Spleen (tissue), 11 donors: ENCODE results near the gene BMP5. TPM values are rescaled to one million over a fixed set of nuclear protein-coding genes. Genes with fewer than 3 reads are reported as not detected.

Experiments
- DNase-seq: peaks from one replicate; pipeline ENCODE4 v3.0.0-alpha.2; 2020
- H3K27ac ChIP-seq, 8 donors: fragments of 200-600 bp; sonication (generic) in 7 of 8; 1 replicate in 4 of 8; 2 replicates in 4 of 8; pipeline versions ENCODE4 v1.5.0 to v1.8.0; 2016 to 2021; ENCODE audit warnings: inconsistent platforms in 4 of 8, mild to moderate bottlenecking in 4 of 8, moderate library complexity in 1 of 8
- H3K27me3 ChIP-seq, 7 donors: fragments of 200-600 bp; sonication (generic) in 6 of 7; replicated peaks in 1 of 7; 1 replicate in 4 of 7; 2 replicates in 3 of 7; pipeline versions ENCODE4 v1.5.0 to v1.8.0; 2016 to 2021; ENCODE audit warnings: inconsistent platforms in 3 of 7, mild to moderate bottlenecking in 1 of 7
- H3K36me3 ChIP-seq, 6 donors: fragments of 200-600 bp; sonication (generic) in 5 of 6; 1 replicate in 4 of 6; 2 replicates in 2 of 6; pipeline versions ENCODE4 v1.5.0 to v1.8.0; 2016 to 2021; ENCODE audit warnings: inconsistent platforms in 2 of 6
- H3K4me1 ChIP-seq, 6 donors: fragments of 200-600 bp; sonication (generic) in 5 of 6; 1 replicate in 3 of 6; 2 replicates in 3 of 6; pipeline versions ENCODE4 v1.5.0 to v1.8.0; 2016 to 2021; ENCODE audit warnings: inconsistent platforms in 3 of 6
- H3K4me3 ChIP-seq, 8 donors: fragments of 200-600 bp; sonication (generic) in 7 of 8; 1 replicate in 4 of 8; 2 replicates in 4 of 8; pipeline versions ENCODE4 v1.5.0 to v1.8.0; 2016 to 2021; ENCODE audit warnings: inconsistent platforms in 4 of 8, mild to moderate bottlenecking in 4 of 8, moderate library complexity in 2 of 8
- H3K9me3 ChIP-seq, 8 donors: fragments of 200-600 bp; sonication (generic) in 7 of 8; 1 replicate in 4 of 8; 2 replicates in 4 of 8; pipeline versions ENCODE4 v1.5.0 to v1.8.0; 2016 to 2021; ENCODE audit warnings: inconsistent platforms in 4 of 8
- POLR2A ChIP-seq, 3 donors: fragments of 450-650 bp; IDR thresholded peaks; one replicate each; pipeline ENCODE4 v1.5.1; 2017; ENCODE audit warnings: antibody characterized with exemption in 3 of 3, mild to moderate bottlenecking in 1 of 3
- POLR2AphosphoS5 ChIP-seq, 3 donors: sonication (generic); formaldehyde crosslinking; IDR thresholded peaks; one replicate each; pipeline ENCODE4 v1.5.1; 2017; ENCODE audit warnings: antibody characterized with exemption in 3 of 3
- WGBS, 5 donors: extraction: QIAGEN DNeasy Blood & Tissue Kit in 3 of 5; methylation state at CpG; one replicate each; pipeline versions ENCODE4 v1.1.5 to v1.1.7; 2013 to 2018; 5-methylcytosine and 5-hydroxymethylcytosine counted together
- intact Hi-C: fragments of 100-400 bp; cut with DNase I; formaldehyde crosslinking; loops from one replicate; pipeline ENCODE4 v1.15.0; 2023; ENCODE audit warnings: low total_unique reads
- polyA plus RNA-seq, 3 donors: library from polyadenylated mRNA; stranded (reverse); fragments of 200-250 nt; gene quantifications; one replicate each; pipeline ENCODE4 v1.2.1, GENCODE V29; 2013
- total RNA-seq, 7 donors: library from RNA; depleted of rRNA in 3 of 7; stranded (reverse); fragments of >200 nt in 3 of 7; fragmentation: NEBNext Ultra II Directional in 4 of 7; extraction: Animal tissue kit (Norgen Biotek cat#: 25700) in 4 of 7; gene quantifications; one replicate each; pipeline versions ENCODE4 v1.1.0 to v1.2.1, GENCODE V29; 2016 to 2021
- TF ChIP-seq, protein P1 (sequence below), 11 experiments: fragments of 200-600 bp in 7 of 11; fragments of 450-650 bp in 4 of 11; sonication (generic) in 4 of 11; IDR thresholded peaks in 8 of 11; conservative IDR thresholded peaks in 3 of 11; 1 replicate in 7 of 11; 2 replicates in 4 of 11; pipeline versions ENCODE4 v1.4.0 to v1.8.0; 2016 to 2021; ENCODE audit warnings: antibody characterized with exemption in 11 of 11, inconsistent platforms in 4 of 11, mild to moderate bottlenecking in 1 of 11
- donor health status: healthy with polysubstance abuse.
- donor health status: DM: no; HTN: no; CAD: no; lungs with moderate emphysema.
- donor health status: DM: no; HTN: no; CAD: no.
- donor health status: Bipolar disorder and iron deficiency.
- donor health status: healthy.
- donor health status: DM: no; HTN: no; CAD: no.
- donor health status: DM: yes; HTN: yes; CAD: no.

BMP5 gene
- total and polyA plus RNA-seq, 10 donors: not detected

DNA sequence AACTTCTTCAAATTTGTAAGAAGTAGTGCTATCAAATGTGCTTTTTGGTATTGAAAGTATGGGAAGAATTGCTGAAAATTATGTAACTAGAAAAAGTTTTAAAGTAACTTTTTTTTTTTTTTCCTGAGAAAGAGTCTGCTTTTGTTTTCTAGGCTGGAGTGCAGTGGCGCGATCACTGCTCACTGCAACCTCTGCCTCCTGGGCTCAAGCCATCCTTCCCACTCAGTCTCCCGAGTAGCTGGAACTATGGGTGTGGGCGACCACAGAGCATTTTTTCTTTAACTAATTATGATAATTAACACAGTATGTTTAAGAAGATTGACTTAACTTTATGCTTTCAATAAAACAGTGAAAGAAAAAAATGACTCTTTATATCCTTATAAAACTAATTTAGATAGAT lies 38.4 kb downstream of the BMP5 start:
- intact Hi-C loops: no loop called here
- Histone ChIP-seq H3K27me3 (no peaks in the 10 kb centered on the region), H3K4me1 (no peaks in the 10 kb centered on the region), H3K4me3 (no peak overlapping the region), H3K36me3 (no peaks in the 10 kb centered on the region), H3K27ac (no peak overlapping the region), H3K9me3 (peaks cover 0 to 6% (median 0%) of the 10 kb centered on the region in 8 donors)
- TF ChIP-seq POLR2A (IDR thresholded peaks at IDR 0.05): no peak
- no peak for DNase-seq
- WGBS, 5 donors: 78 to 94% (median 81%) methylated on average over 4 of the region's 4 CpGs

DNA sequence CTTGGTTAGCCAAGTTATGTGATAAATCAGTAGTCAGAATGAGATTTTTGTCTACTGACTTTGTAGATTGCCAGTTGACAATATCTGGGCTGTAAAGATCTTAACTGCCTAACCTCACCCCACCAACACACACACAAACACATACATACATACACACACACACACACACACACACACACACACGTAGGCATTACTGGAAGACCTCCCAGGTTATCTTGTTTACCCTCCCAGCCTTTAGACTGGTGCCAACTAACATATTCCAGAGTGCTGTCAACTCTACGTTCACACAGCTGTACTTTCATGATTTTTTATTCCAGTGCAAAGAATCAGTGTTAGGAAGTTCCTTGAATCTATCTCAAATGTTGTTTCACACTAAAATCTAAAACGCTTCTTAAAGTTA lies 38.9 kb downstream of the BMP5 start:
- H3K4me1 ChIP-seq: no peaks in the 10 kb centered on the region
- no peak overlapping the region for H3K27ac ChIP-seq
- WGBS, 5 donors: 51 to 66% (median 59%) methylated on average over 3 of the region's 3 CpGs
- H3K9me3 ChIP-seq: peaks cover 0 to 6% (median 0%) of the 10 kb centered on the region in 8 donors
- intact Hi-C loops: no loop called here
- H3K27me3 ChIP-seq: no peaks in the 10 kb centered on the region
- no peak overlapping the region for H3K4me3 ChIP-seq
- no peaks in the 10 kb centered on the region for H3K36me3 ChIP-seq
- TF ChIP-seq POLR2AphosphoS5 (IDR thresholded peaks at IDR 0.05): no peak
- TF ChIP-seq POLR2A (IDR thresholded peaks at IDR 0.05): no peak
- TF ChIP-seq, protein P1, sequence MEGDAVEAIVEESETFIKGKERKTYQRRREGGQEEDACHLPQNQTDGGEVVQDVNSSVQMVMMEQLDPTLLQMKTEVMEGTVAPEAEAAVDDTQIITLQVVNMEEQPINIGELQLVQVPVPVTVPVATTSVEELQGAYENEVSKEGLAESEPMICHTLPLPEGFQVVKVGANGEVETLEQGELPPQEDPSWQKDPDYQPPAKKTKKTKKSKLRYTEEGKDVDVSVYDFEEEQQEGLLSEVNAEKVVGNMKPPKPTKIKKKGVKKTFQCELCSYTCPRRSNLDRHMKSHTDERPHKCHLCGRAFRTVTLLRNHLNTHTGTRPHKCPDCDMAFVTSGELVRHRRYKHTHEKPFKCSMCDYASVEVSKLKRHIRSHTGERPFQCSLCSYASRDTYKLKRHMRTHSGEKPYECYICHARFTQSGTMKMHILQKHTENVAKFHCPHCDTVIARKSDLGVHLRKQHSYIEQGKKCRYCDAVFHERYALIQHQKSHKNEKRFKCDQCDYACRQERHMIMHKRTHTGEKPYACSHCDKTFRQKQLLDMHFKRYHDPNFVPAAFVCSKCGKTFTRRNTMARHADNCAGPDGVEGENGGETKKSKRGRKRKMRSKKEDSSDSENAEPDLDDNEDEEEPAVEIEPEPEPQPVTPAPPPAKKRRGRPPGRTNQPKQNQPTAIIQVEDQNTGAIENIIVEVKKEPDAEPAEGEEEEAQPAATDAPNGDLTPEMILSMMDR (IDR thresholded peaks at IDR 0.05 in 8 of 11, conservative IDR thresholded peaks at IDR 0.05 in 3 of 11): no peak
- no peak for DNase-seq

DNA sequence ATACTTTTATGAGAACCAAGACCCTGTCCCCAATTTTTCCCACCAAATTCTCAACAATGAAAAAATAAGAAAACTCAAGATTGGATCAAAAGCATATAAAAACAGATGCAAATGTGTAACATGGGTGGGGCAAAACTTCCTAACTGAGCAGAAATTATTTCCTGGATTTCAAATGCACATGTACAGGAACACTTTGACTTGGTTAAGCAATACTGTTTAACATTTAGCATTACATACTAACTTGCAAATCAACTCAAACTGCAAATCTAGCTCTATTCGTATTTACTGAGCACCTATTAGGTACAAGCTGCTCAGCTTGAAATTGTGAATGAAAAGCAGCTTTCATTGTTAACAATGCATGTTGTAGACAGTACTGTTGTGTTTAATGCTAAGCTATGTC lies 40.2 kb downstream of the BMP5 start:
- TF ChIP-seq POLR2AphosphoS5 (IDR thresholded peaks at IDR 0.05) (no peak), POLR2A (IDR thresholded peaks at IDR 0.05) (no peak)
- TF ChIP-seq, protein P1 (IDR thresholded peaks at IDR 0.05 in 8 of 11, conservative IDR thresholded peaks at IDR 0.05 in 3 of 11): no peak
- intact Hi-C loops: no loop called here
- H3K4me1 ChIP-seq: no peaks in the 10 kb centered on the region
- H3K27ac ChIP-seq: no peak overlapping the region
- no peak overlapping the region for H3K4me3 ChIP-seq
- peaks cover 0 to 6% (median 0%) of the 10 kb centered on the region in 8 donors for H3K9me3 ChIP-seq
- H3K27me3 ChIP-seq: no peaks in the 10 kb centered on the region
- DNase-seq: no peak
- WGBS, 5 donors: 63 to 83% (median 79%) methylated on average over 1 of the region's 1 CpG
- H3K36me3 ChIP-seq: no peaks in the 10 kb centered on the region

DNA sequence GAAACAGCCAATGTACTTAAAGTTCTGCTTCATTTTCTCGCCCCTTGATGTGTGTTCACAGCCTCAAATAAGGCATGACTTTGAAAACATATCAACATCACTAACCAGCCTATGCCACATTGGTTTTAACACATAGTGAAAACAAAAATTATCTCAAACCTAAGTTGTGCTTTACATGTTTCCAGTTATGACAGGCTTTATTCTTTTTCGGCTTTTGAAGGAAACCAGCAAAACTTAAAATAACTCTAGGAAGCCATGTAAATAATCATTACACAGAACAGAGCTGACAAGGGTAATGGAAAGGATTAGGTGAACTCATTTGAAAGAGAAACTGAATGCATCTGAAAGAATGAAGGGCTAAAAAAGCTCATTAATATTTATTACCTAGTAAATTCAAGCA lies 42.1 kb downstream of the BMP5 start:
- no peak overlapping the region for H3K4me3 ChIP-seq
- 69 to 88% (median 76%) methylated on average over 2 of the region's 2 CpGs for WGBS, 5 donors
- TF ChIP-seq POLR2A (IDR thresholded peaks at IDR 0.05) (no peak), POLR2AphosphoS5 (IDR thresholded peaks at IDR 0.05) (no peak)
- TF ChIP-seq, protein P1 (IDR thresholded peaks at IDR 0.05 in 8 of 11, conservative IDR thresholded peaks at IDR 0.05 in 3 of 11): no peak
- H3K9me3 ChIP-seq: peaks cover 0 to 6% (median 0%) of the 10 kb centered on the region in 8 donors
- H3K27ac ChIP-seq: no peak overlapping the region
- H3K4me1 ChIP-seq: no peaks in the 10 kb centered on the region
- DNase-seq: no peak
- H3K36me3 ChIP-seq: no peaks in the 10 kb centered on the region
- intact Hi-C loops: no loop called here
- no peaks in the 10 kb centered on the region for H3K27me3 ChIP-seq
